NT2/D1 (cell line): Measurements from ENCODE around the gene TSC1.

Experiments
- SUZ12 ChIP-seq: IDR thresholded peaks from 2 replicates; pipeline ENCODE4 v1.6.1; 2011; ENCODE audit not compliant: insufficient read length, insufficient read depth; ENCODE audit errors: extremely low read depth
- YY1 ChIP-seq: IDR thresholded peaks from 2 replicates; pipeline ENCODE4 v1.6.1; 2011; ENCODE audit not compliant: insufficient read length, insufficient read depth

- TF ChIP-seq SUZ12: no peak
- TF ChIP-seq YY1: no peak
Observed at GRCh38 chr9:132927704-132928103, 16.7 kb downstream of the TSC1 start.
